HG03457 (cell line): ENCODE data around the gene MISFA.
"Not testable (repeated sequence)": the region's sequence is repeated elsewhere in the genome, so short reads cannot be mapped to it uniquely, and the experiment has no call there.

Source experiments
- ATAC-seq: cut with Tn5 transposase; IDR thresholded peaks from one replicate; pipeline ENCODE4 v1.9.1; 2021; ENCODE audit warnings: moderate number of reproducible peaks; ENCODE audit not compliant: unreplicated experiment

The MISFA gene

GRCh38 chr11:18617688-18618341 is 18.2 kb downstream of the MISFA start:
- no peak for ATAC-seq

GRCh38 chr11:18618342-18619025 is 18.9 kb downstream of the MISFA start:
- ATAC-seq: no peak

- no peak for ATAC-seq
Observed at GRCh38 chr11:18623707-18624106, 24.1 kb downstream of the MISFA start.

- no peak for ATAC-seq
Observed at GRCh38 chr11:18624161-18624560, 24.6 kb downstream of the MISFA start.

DNA sequence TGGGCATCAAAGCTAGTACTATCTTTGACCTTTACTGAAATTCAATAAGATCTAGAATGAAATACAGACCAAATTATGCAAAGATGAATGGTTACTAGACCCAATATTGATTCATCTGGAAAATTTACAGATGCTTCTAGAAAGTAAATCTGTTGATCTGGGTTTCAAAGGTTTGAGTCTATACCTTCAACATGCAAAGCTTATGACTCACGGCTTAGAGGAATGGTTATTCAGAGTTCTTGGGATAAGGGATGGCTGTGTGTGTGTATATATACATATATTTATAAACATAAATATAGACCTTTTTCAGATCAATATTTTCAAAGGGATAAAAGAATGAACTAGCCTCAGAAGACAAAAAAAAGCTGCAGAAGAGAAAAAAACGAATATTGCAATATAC is 33.3 kb downstream of the MISFA start:
- no peak for ATAC-seq

DNA sequence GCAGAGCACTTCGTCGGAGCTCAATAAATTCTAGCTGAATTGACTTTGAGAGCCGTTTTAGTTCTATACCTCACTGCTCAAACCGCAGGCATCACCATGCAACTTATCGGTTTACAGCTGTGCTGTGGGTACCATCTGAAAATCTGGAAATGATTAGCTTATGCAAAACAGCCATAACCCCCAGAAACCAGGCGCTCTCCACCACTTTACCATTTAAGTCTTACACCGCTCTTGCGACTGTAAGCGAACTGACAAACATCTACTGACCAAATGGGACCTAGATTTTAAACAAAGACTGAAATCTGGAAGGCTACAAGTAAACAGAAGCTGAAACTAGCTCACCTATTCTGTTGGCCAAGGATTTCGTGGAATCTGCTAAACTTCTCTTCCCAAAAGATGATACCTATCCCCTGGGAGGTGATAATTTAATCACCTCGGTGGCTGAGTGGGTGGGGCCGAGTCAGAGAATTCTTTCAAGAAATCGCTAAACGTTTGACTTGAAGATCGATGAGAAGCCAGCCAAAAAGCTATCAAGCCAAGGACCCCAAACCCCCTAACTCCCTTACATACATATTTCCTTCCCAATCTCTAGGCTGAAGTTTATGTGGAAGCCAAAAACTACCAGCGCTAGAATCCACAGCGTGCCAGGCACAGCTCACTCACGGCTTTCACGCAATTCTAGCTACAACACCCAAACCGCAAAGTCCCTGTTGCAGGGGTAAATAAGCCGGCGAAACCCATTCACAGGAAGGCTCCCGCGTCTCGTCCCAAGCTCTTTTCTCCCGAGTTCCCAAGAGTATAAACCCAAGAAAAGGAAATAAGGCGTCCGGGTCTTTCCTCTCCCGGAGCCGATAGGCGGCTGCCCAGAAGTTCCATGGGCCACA is 33.9 kb downstream of the MISFA start:
- peak; percentile 70 for ATAC-seq

- peak; percentile 91 for ATAC-seq
Observed at GRCh38 chr11:18634140-18635032, 34.8 kb downstream of the MISFA start, which contains the start of gene SPTY2D1. Gene SPTY2D1, minus strand, starts transcription at chr11:18634342. Its CDS starts 85 bp downstream, at chr11:18634257.

- no peak for ATAC-seq
Observed at GRCh38 chr11:18641677-18642076, 42.1 kb downstream of the MISFA start.

- not testable (repeated sequence) for ATAC-seq
Observed at GRCh38 chr11:18643034-18643433, 43.4 kb downstream of the MISFA start.

GRCh38 chr11:18650353-18650752 is 50.8 kb downstream of the MISFA start:
- ATAC-seq: peak; percentile 52

DNA sequence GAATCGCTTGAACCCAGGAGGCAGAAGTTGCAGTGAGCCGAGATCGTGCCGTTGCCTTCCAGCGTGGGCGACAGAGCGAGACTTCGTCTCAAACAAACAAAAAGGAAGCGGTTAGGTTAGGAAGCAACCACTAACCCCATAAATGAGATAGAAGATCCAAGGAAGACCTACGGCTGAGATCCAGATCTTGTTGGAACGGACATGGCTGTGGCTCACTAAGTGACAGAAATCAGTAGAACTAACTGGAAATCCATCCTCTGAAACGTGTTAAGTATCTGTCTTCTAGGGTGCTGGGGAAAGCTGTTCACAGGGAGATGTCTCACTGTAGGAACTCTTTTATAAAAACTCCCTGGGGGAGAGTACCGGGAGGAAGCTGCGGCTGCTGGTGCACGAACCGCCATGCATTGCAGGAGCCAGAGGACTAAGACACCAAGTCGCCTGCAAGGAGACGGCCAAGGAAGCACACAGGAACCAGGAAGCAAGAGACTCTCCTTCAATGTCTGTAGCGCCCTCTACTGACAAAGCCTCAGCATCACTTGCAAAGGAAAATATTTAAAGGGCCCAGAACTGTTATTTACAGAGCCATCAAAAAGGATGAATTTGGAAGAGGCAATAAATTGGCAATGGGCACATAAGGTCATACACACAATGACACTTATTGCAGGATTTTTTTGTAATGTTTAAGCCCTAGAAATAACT is 51.4 kb downstream of the MISFA start:
- ATAC-seq: peak; percentile 64
